ENCODE results near the gene DGKD.

- TF ChIP-seq CTCF (IDR thresholded peaks at IDR 0.05) (no peak), POLR2AphosphoS5 (IDR thresholded peaks at IDR 0.05) (no peak)
Measured at GRCh38 chr2:233371641-233372040, 17.3 kb downstream of the DGKD start.

All from prostate gland (tissue), 2 donors.